Smooth muscle cell of the brain vasculature (primary cell): Measurements from ENCODE around the gene STUM.
"Not testable (repeated sequence)": the region's sequence is repeated elsewhere in the genome, so short reads cannot be mapped to it uniquely, and the experiment has no call there.

Experiments used
- DNase-seq: peaks from one replicate; pipeline ENCODE4 v3.0.0-alpha.2; 2012; ENCODE audit warnings: low read depth, low spot score

Gene STUM, protein sequence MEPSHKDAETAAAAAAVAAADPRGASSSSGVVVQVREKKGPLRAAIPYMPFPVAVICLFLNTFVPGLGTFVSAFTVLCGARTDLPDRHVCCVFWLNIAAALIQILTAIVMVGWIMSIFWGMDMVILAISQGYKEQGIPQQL

DNA sequence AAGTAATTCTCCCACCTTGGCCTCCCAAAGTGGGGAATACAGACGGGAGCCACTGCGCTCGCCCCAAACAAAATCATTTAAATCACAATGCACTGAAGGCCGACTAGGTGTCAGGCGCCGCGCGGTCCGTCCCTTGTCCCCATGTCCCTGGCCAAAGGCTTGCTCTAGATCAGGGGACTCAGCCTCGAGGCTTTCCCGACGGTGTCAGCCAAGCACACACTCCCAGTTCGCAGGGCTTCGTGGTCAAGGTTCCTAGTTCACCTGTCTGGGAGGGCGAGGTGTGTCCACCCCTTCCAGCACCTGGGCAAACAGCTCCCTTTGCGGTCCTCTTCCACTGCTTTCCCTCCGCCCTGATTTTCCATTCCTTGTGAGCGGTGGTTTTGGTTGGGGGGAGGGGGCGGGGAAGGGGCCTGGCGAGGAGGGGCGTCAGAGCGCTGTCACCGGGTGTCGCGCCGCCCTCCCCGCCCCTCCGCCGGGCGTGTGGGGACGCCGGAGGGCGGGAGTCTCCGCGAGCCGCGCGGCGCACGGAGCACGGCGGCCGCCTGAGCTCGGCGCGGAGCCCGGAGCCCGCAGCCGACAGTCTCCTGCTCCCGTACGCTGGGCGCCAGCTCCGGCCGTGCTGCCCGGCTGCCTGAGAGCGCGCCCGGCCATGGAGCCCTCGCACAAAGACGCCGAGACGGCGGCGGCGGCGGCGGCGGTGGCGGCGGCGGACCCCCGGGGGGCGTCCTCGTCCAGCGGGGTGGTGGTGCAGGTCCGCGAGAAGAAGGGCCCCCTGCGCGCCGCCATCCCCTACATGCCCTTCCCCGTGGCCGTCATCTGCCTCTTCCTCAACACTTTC lies at the start of gene STUM:
TSS of gene STUM (plus strand) at position 509 of the 838 bp plus-strand sequence. CDS start at position 650, 141 bp downstream.
- DNase-seq, result no peak

- not testable (repeated sequence) for DNase-seq
These were observed 48.9 kb upstream of the STUM start for GRCh38 chr1:226499699-226500098.

GRCh38 chr1:226506021-226506420 lies 42.5 kb upstream of the STUM start:
- DNase-seq, result no peak

- DNase-seq, result no peak
These were observed 41.6 kb upstream of the STUM start for GRCh38 chr1:226506921-226507320.

GRCh38 chr1:226510453-226510852 lies 38.1 kb upstream of the STUM start:
- no peak for DNase-seq

- no peak for DNase-seq
These were observed 37.3 kb upstream of the STUM start for GRCh38 chr1:226511296-226511695.

DNA sequence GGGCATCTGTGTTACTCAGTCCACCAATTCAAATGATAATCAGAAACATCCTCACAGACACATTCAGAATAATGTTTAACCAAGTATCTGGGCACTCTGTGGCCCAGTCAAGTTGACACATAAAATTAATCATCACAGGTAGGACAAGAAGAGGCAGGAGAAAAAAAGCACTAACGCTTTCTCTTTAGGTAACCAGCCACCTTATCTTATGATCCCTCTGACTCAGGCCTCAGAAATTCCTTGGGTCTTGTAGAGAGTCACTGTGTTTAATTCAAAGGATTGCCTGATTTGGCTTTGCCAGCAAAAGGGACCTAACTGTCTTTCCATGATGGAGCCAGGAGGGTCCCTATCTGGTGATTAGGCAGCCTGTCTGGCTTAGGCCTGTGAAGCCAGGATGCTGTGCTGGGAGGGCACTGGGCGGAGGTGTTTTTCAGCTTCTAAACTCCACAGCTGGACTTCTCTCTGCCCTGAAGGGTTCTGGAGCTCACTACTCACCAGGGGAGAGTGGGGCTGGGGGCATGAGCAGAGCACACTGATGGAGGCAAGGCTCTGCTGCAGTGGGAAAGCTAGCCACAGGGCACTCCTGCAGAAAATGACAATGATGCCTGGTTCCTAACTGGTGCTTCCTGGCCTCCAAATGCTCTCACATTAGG lies 36.4 kb upstream of the STUM start:
- no peak for DNase-seq

GRCh38 chr1:226518375-226518774 lies 30.2 kb upstream of the STUM start:
- no peak for DNase-seq

GRCh38 chr1:226519135-226519534 lies 29.4 kb upstream of the STUM start:
- no peak for DNase-seq

- no peak for DNase-seq
These were observed 28.6 kb upstream of the STUM start for GRCh38 chr1:226519716-226520598.

DNA sequence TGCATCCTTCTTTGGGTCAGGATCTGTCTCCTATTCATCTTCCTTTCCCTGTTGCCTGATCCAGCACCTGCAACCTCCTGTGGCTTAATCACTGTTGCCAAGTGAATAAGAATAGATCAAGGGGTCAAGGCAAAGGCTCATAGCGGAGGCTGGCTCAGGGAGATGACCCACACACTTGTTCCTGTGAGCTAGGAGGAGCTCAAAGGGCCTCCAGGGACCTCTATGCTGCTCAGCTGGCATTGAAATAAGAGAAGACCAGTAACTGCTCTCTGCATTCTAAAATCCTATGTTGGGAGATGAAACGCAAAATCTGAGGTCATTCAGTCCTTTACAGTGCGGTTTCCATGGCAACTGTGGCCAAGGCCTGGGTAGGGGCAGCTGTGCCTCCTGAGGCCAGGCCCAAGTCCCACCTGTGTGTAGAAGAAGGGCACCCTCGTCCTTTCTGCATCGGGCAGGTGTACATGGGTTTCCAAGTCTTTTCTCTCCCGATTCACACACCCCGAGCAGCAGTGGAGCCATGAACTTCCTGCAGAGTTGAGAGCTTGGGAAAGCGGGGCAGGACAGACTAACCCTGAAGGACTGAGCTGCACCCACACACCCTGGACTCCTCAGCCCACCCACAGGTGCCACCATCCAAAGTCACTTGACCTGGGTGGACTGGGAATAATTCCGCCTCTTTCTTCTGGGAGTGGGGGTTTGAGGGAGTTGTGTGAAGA lies 27.8 kb upstream of the STUM start:
- DNase-seq, result no peak

- no peak for DNase-seq
These were observed 24.7 kb upstream of the STUM start for GRCh38 chr1:226523646-226524406.

DNA sequence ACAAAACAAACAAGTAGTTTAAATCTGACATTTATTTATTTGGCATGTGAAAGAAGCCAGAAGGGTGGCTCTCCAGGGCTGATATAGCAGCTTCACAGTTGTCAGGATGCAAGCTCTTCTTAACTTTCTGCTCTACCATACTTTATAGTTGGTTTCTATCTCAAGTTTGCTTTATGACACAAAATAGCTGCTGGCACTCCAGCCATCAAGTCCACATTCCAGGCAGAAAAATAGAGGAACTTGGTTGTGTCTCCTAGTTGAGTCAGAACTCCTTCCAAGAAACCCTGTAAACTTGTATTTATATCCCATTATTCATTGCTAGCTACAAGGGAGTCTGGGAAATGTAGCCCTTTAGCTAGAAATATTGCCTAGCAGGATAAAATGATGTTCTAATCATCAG lies 24.0 kb upstream of the STUM start:
- no peak for DNase-seq

DNA sequence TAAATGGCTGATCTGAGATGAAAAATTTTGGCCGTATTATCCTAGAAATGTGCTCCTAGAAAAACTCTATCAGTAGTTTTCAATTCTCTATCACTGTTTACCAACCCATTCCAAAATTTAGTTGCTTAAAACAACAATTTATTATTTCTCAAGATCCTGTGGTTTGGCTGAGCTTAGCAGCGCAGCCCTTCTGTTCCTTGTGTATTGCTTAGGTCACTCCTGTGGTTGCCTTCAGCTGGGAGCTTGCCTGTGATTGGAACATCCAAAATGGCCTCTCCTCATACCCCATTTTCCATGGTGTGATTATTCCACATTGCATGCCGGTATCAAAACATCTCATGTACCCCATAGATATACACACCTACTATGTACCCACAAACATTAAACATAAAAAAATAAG lies 22.8 kb upstream of the STUM start:
- DNase-seq, result no peak

DNA sequence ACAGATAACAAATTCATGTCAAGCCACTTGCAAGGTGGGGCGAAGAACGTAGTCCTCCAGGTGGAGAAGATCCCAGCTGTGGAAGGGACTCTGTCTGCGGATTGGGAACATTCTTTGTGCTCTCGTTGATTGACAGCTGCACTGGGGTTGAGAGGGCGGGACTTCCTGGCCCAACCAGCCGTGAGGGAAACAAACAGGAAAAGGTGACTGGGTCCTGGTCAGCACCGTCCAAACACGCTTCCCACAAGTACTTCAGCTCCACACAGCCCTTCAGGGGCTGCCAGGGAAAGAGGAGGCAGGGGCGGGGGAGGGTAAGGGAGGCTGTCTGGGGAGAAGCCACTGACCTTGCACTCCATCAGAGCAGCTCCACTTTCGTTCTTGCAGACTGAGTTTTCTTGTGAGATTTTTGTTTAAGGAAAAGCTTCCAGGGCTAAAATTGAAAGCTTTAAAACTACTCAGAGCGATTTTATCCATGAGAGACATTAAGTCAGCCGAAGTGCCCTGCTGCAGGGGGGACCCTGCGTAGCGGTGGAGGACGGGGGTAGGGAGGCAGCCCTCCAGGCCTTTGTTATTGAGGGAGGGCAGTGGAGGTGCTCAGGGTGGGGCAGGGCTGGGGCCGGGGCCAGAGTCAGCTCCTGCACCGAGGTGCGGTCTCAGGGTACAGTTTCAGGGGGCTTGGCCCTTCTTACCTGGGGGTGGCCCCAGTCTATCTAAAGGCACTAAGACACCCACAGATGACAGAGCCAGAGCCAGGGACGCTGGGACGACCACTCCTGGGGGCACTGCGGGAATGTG lies 21.6 kb upstream of the STUM start:
- no peak for DNase-seq

- no peak for DNase-seq
These were observed 18.7 kb upstream of the STUM start for GRCh38 chr1:226529891-226530290.

DNA sequence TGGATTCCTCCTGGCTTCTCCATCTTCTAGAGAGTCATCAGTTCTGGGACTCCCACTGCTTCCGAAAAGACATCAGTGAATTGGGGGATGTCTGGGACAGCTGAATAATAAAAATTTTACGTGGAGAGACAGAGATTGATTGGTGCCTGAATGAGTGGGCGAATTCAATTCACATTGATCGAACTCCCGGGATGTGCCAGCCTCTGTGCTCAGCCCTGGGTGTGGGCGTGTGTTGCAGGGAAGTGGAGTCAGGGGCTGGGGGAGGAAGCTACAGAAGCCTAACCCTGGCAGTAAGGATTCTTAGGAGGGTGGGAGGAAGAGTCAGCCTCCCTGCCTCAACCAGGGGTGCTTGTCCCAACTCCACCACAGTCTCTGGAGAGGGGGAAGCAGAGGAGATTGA lies 18.0 kb upstream of the STUM start:
- DNase-seq, result no peak

- no peak for DNase-seq
These were observed 17.0 kb upstream of the STUM start for GRCh38 chr1:226531360-226532093.

DNA sequence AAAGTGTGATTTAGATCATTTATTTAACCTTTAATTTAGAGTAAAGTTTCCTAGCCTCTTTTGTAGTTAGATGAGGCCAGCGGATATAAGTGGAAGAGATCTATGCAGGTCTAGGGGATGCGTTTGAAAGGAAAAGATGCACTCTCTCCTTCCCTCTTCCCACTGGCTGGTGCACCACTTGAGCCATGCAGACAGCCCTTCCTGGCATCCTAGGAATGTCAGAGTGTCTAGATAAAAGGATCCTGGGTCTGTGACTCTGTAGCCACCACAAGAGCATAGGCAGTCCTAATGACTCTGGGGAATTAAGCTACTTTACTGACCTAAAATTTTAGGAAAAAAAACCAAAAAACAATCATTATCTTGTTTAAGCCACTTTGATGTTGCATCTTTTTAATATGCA lies 16.0 kb upstream of the STUM start:
- DNase-seq, result no peak
